Pancreas (tissue), 10 donors: Measurements from ENCODE around the gene GULP1. TPM values are rescaled to one million over a fixed set of nuclear protein-coding genes. Genes with fewer than 3 reads are reported as not detected.
A peak's percentile ranks its signal among the peaks of the same experiment; 100 is the strongest.

Experiments
- ATAC-seq, 4 donors: fragments of 200-7000 bp; cut with Tn5 transposase; one replicate each; pipeline versions ENCODE4 v1.8.0 to v1.9.1; 2020; ENCODE audit warnings: mild to moderate bottlenecking in 4 of 4, moderate library complexity in 4 of 4
- DNase-seq, 6 donors: peaks; one replicate each; pipeline ENCODE4 v3.0.0-alpha.2; 2020
- FAIRE-seq: peaks from 2 replicates; lab custom pipeline; 2012; peaks lifted over from hg19 to GRCh38; lab: Jason Lieb, UNC
- H3K27ac ChIP-seq, 4 donors: fragments of 200-600 bp; sonication (generic); 1 replicate in 3 of 4; 2 replicates in 1 of 4; pipeline versions ENCODE4 v1.5.0 to v1.8.0; 2020
- H3K27me3 ChIP-seq, 4 donors: fragments of 200-600 bp; one replicate each; pipeline ENCODE4 v1.8.0; 2021
- H3K36me3 ChIP-seq, 3 donors: fragments of 200-600 bp; sonication (generic) in 1 of 3; one replicate each; pipeline versions ENCODE4 v1.5.0 to v1.8.0; 2020 to 2021
- H3K4me1 ChIP-seq, 3 donors: fragments of 200-600 bp; one replicate each; pipeline ENCODE4 v1.8.0; 2021
- H3K4me3 ChIP-seq, 4 donors: fragments of 200-600 bp; sonication (generic) in 2 of 4; one replicate each; pipeline versions ENCODE4 v1.5.0 to v1.8.0; 2020 to 2021
- H3K9me3 ChIP-seq, 4 donors: fragments of 200-600 bp; one replicate each; pipeline ENCODE4 v1.8.0; 2021
- WGBS, 2 donors: extraction: QIAGEN DNeasy Blood & Tissue Kit; methylation state at CpG; one replicate each; pipeline ENCODE4 v1.1.7; 2013; 5-methylcytosine and 5-hydroxymethylcytosine counted together
- intact Hi-C, 3 donors: fragments of 100-400 bp; cut with DNase I; formaldehyde crosslinking; loops; one replicate each; pipeline versions ENCODE4 v1.11.1 to v1.14.2; 2022
- polyA plus RNA-seq, 2 donors: library from polyadenylated mRNA; stranded (reverse); fragments of 200-250 nt; gene quantifications; one replicate each; pipeline ENCODE4 v1.2.3, GENCODE V29; 2013
- total RNA-seq, 6 donors: library from RNA; stranded (reverse); fragmentation: NEBNext Ultra II Directional in 4 of 6; extraction: Animal tissue kit (Norgen Biotek cat#: 25700) in 4 of 6; gene quantifications; one replicate each; pipeline versions ENCODE4 v1.2.1 to v1.2.4, GENCODE V29; 2021 to 2023
- TF ChIP-seq, protein P1 (sequence below), 4 donors: fragments of 200-600 bp; sonication (generic) in 3 of 4; IDR thresholded peaks; one replicate each; pipeline versions ENCODE4 v1.5.0 to v1.8.0; 2021; ENCODE audit warnings: antibody characterized with exemption in 4 of 4
- donor health status: healthy with polysubstance abuse.
- donor health status: DM: no; HTN: no; CAD: no; lungs with moderate emphysema.
- donor health status: DM: no; HTN: no; CAD: no.
- donor health status: control.
- donor health status: control.
- donor health status: Bipolar disorder and iron deficiency.
- donor health status: DM: yes; HTN: yes; CAD: no.
- donor health status: DM: no; HTN: no; CAD: no.
- donor health status: DM: no; HTN: no; CAD: no.
- donor health status: DM: yes; HTN: yes; CAD: no.

GULP1 gene
- total and polyA plus RNA-seq, 8 donors, result 5.4 to 35.7 (median 17.5) TPM

DNA sequence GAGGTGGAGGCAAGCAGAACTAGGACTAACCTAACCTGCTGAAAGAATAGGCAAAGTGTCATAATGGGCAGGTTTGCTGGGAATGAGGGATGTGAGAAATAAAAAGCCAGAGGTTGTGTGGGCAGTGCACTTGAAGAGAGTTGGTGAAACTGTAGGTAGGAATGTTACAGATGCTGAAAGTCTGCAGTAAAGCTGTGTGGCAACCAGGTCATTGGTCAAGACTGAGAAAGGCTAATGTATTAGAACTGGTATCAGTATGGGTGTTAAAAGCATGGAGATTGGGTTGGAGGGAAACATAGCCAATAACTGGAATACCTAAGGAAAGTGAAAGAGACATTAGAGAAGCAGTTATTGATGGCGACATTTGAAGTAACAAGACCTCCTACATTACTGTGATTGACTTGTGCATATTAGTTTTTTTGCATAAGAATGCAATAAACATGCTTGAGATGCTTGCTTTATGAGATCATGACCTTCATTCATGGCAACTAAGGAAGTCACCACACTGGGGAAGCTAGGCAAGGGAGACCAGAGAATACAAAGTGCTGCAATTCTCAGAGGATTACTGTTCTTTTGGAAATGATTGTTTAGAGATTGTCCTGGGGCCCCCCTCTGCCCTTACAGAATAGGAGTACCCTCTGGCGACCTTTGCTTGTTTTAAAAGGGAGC, 11.8 kb downstream of the GULP1 start:
- Histone ChIP-seq H3K27me3 (no peaks in the 10 kb centered on the region), H3K36me3 (no peaks in the 10 kb centered on the region), H3K27ac (no peak overlapping the region), H3K9me3 (no peaks in the 10 kb centered on the region), H3K4me3 (no peak overlapping the region), H3K4me1 (peaks cover 0 to 10% (median 0%) of the 10 kb centered on the region in 3 donors)
- TF ChIP-seq, protein P1, sequence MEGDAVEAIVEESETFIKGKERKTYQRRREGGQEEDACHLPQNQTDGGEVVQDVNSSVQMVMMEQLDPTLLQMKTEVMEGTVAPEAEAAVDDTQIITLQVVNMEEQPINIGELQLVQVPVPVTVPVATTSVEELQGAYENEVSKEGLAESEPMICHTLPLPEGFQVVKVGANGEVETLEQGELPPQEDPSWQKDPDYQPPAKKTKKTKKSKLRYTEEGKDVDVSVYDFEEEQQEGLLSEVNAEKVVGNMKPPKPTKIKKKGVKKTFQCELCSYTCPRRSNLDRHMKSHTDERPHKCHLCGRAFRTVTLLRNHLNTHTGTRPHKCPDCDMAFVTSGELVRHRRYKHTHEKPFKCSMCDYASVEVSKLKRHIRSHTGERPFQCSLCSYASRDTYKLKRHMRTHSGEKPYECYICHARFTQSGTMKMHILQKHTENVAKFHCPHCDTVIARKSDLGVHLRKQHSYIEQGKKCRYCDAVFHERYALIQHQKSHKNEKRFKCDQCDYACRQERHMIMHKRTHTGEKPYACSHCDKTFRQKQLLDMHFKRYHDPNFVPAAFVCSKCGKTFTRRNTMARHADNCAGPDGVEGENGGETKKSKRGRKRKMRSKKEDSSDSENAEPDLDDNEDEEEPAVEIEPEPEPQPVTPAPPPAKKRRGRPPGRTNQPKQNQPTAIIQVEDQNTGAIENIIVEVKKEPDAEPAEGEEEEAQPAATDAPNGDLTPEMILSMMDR (IDR thresholded peaks at IDR 0.05), result no peak
- WGBS, 2 donors, result 94% methylated on average over 2 of the region's 2 CpGs
- ATAC-seq, result peak in 3 of 4 donors; percentile 14 to 60 (median 39)
- DNase-seq, result no peak
- no peak for FAIRE-seq
- intact Hi-C loops, result no loop called here

GRCh38 chr2:188305271-188305670, 13.6 kb downstream of the GULP1 start:
- H3K27me3 ChIP-seq, result no peaks in the 10 kb centered on the region
- intact Hi-C loops, result no loop called here
- no peak overlapping the region for H3K27ac ChIP-seq
- H3K4me3 ChIP-seq, result no peak overlapping the region
- H3K4me1 ChIP-seq, result peaks cover 0 to 10% (median 0%) of the 10 kb centered on the region in 3 donors
- TF ChIP-seq, protein P1 (IDR thresholded peaks at IDR 0.05), result no peak
- no peaks in the 10 kb centered on the region for H3K36me3 ChIP-seq
- no peaks in the 10 kb centered on the region for H3K9me3 ChIP-seq
- no peak for FAIRE-seq
- DNase-seq, result no peak
- 90 to 96% methylated on average over 1 of the region's 1 CpG for WGBS, 2 donors
- ATAC-seq, result no peak

DNA sequence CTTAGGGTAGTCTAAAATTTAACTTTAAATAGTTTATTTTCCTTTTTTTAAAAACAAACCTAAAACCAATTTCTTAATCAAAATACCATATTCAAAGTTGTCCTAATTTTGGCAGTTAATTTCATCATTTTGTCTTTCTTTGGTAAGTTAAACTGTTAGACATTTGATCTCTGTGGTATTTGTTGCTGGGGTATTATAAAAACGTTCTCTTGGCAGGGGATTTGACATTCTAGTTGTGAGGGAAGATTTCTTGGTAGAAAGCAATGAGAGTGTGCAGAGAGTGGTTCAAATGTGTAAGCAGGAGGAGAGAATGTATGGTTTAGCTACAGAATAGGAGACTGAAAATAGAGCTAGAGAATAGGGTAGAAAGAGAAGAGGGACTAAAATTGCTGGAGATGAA, 14.6 kb downstream of the GULP1 start:
- H3K4me3 ChIP-seq, result no peak overlapping the region
- no peak for FAIRE-seq
- intact Hi-C loops, result no loop called here
- 21 to 35% methylated on average over 1 of the region's 1 CpG for WGBS, 2 donors
- peaks cover 0 to 10% (median 0%) of the 10 kb centered on the region in 3 donors for H3K4me1 ChIP-seq
- H3K27me3 ChIP-seq, result no peaks in the 10 kb centered on the region
- H3K9me3 ChIP-seq, result no peaks in the 10 kb centered on the region
- no peaks in the 10 kb centered on the region for H3K36me3 ChIP-seq
- TF ChIP-seq, protein P1 (IDR thresholded peaks at IDR 0.05), result no peak
- H3K27ac ChIP-seq, result no peak overlapping the region
- no peak for DNase-seq
- ATAC-seq, result no peak

DNA sequence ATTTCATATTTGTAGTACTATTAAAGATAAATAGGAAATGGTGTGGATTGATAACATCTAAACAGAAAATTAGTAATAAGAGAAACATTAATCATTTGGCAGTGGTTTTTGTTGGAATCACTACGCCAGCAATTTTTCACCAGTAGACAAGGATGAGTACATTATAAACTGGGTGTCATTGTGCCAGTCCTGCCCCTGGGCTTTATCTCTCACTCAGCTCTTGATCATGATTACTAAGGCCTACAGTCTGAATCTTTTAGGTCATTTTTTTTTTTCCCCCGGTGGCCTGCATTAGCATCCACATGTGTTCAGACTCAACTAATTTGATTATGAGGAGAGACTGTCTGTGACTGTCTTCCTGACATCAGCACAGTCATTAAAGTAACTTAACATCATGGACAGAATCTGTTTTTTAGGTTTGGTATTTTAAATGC, 16.2 kb downstream of the GULP1 start:
- Histone ChIP-seq H3K36me3 (no peaks in the 10 kb centered on the region), H3K4me3 (no peak overlapping the region), H3K4me1 (peaks cover 0 to 10% (median 0%) of the 10 kb centered on the region in 3 donors), H3K27ac (no peak overlapping the region), H3K27me3 (no peaks in the 10 kb centered on the region), H3K9me3 (no peaks in the 10 kb centered on the region)
- TF ChIP-seq, protein P1 (IDR thresholded peaks at IDR 0.05), result no peak
- intact Hi-C loops, result no loop called here
- 78 to 92% methylated on average over 2 of the region's 2 CpGs for WGBS, 2 donors
- ATAC-seq, result no peak
- DNase-seq, result no peak
- FAIRE-seq, result no peak

DNA sequence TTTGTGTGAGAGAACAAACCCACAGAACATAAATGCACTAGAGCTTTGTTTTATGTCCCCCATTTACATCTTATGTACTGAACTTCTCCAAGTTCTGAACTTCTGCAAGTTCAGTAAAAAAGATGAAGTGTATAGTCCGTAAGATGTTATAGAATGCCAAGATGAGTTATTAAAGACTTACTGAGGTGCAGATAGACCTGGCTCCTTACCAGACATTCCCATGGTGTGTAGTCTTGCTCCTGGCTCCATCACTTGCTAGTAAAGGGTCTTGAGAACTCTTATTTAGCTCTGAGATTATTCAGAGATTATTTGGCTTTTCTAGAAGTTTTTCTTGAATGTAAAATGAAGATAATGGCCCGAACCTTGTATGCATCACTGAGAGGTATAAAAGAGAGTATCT, 16.8 kb downstream of the GULP1 start:
- H3K27me3 ChIP-seq, result no peaks in the 10 kb centered on the region
- TF ChIP-seq, protein P1 (IDR thresholded peaks at IDR 0.05), result no peak
- DNase-seq (no peak), ATAC-seq (no peak), FAIRE-seq (no peak)
- H3K36me3 ChIP-seq, result no peaks in the 10 kb centered on the region
- peaks cover 0 to 8% (median 0%) of the 10 kb centered on the region in 3 donors for H3K4me1 ChIP-seq
- intact Hi-C loops, result no loop called here
- no peak overlapping the region for H3K27ac ChIP-seq
- no peak overlapping the region for H3K4me3 ChIP-seq
- WGBS, 2 donors, result 41 to 94% methylated on average over 2 of the region's 2 CpGs
- no peaks in the 10 kb centered on the region for H3K9me3 ChIP-seq
